OCI-LY1 (cell line): ENCODE results near the gene SLC12A3.

ENCODE experiments used
- H2AFZ ChIP-seq: fragments of 200-600 bp; sonication (generic), shearing (Covaris generic); 2 replicates; pipeline ENCODE4 v1.6.0; 2014; ENCODE audit warnings: antibody characterized with exemption, mild to moderate bottlenecking, low read length
- H3F3A ChIP-seq: fragments of 200-600 bp; sonication (generic), shearing (Covaris generic); 2 replicates; pipeline ENCODE4 v1.6.0; 2014; ENCODE audit warnings: mild to moderate bottlenecking, antibody characterized with exemption, low read length, moderate library complexity; ENCODE audit not compliant: insufficient read depth
- H3K27ac ChIP-seq: fragments of 200-600 bp; sonication (generic); 2 replicates; pipeline ENCODE4 v1.5.1; 2014; ENCODE audit warnings: low read length, mixed run types, mild to moderate bottlenecking, low read depth; ENCODE audit not compliant: poor library complexity, severe bottlenecking
- H3K27me3 ChIP-seq: fragments of 200-600 bp; sonication (generic); 2 replicates; pipeline ENCODE4 v1.6.0; 2014; ENCODE audit warnings: antibody characterized with exemption, mild to moderate bottlenecking, low read length, moderate library complexity; ENCODE audit not compliant: insufficient read depth
- H3K36me3 ChIP-seq: fragments of 200-600 bp; sonication (generic); 2 replicates; pipeline ENCODE4 v1.6.1; 2014; ENCODE audit warnings: mild to moderate bottlenecking, antibody characterized with exemption, low read length, moderate library complexity, mixed read lengths; ENCODE audit not compliant: insufficient read depth
- H3K4me1 ChIP-seq: fragments of 200-600 bp; sonication (generic); 2 replicates; pipeline ENCODE4 v1.5.1; 2014; ENCODE audit warnings: mild to moderate bottlenecking, low read length, moderate library complexity; ENCODE audit not compliant: insufficient read depth, severe bottlenecking
- H3K4me2 ChIP-seq: fragments of 200-600 bp; sonication (generic), shearing (Covaris generic); 2 replicates; pipeline ENCODE4 v1.6.1; 2014; ENCODE audit warnings: low read length
- H3K4me3 ChIP-seq: fragments of 200-600 bp; sonication (generic); 2 replicates; pipeline ENCODE4 v1.5.1; 2014; ENCODE audit warnings: low read length, low read depth, mild to moderate bottlenecking, mixed read lengths; ENCODE audit not compliant: poor library complexity, severe bottlenecking
- H3K79me2 ChIP-seq: fragments of 200-600 bp; shearing (Covaris generic); 2 replicates; pipeline ENCODE4 v1.6.1; 2016; ENCODE audit warnings: mixed run types, low read length, mixed read lengths; ENCODE audit not compliant: insufficient read depth
- H3K9ac ChIP-seq: fragments of 200-600 bp; sonication (generic), shearing (Covaris generic); 2 replicates; pipeline ENCODE4 v1.6.1; 2014; ENCODE audit warnings: mild to moderate bottlenecking, low read length, mixed read lengths
- H3K9me2 ChIP-seq: fragments of 200-600 bp; sonication (generic), shearing (Covaris generic); 2 replicates; pipeline ENCODE4 v1.6.1; 2014; ENCODE audit warnings: low read depth, mild to moderate bottlenecking, low read length, mixed read lengths
- H3K9me3 ChIP-seq: fragments of 200-600 bp; shearing (Covaris generic); 2 replicates; pipeline ENCODE4 v1.6.1; 2014; ENCODE audit warnings: low read length, mixed read lengths
- H4K20me1 ChIP-seq: fragments of 200-600 bp; sonication (generic), shearing (Covaris generic); 2 replicates; pipeline ENCODE4 v1.6.0; 2016; ENCODE audit warnings: mild to moderate bottlenecking, low read length; ENCODE audit not compliant: insufficient read depth
- CTCF ChIP-seq: fragments of 200-600 bp; sonication (generic), shearing (Covaris generic); IDR thresholded peaks from 2 replicates; pipeline ENCODE4 v1.5.1; 2017; ENCODE audit warnings: mild to moderate bottlenecking, antibody characterized with exemption, low read length, moderate library complexity, mixed read lengths
- EZH2 ChIP-seq: fragments of 200-600 bp; sonication (generic), shearing (Covaris generic); IDR thresholded peaks from 2 replicates; pipeline ENCODE4 v1.8.0; 2017; ENCODE audit warnings: borderline replicate concordance, mixed run types, mild to moderate bottlenecking, antibody characterized with exemption, low read length, moderate library complexity, mixed read lengths

Gene SLC12A3

GRCh38 chr16:56824804-56825203 is 40.2 kb upstream of the SLC12A3 start:
- Histone ChIP-seq H3K27me3 (no peaks in the 10 kb centered on the region), H3K4me1 (no peaks in the 10 kb centered on the region), H3K9ac (no peak overlapping the region)

GRCh38 chr16:56825826-56826225 is 39.2 kb upstream of the SLC12A3 start:
- Histone ChIP-seq H3K4me1 (no peaks in the 10 kb centered on the region), H3K36me3 (peaks cover 84% of the 10 kb centered on the region)
- no peak for TF ChIP-seq CTCF
- no peak for TF ChIP-seq EZH2

More at GRCh38 chr16:56824804-56825203, 40.2 kb upstream of the SLC12A3 start:
- TF ChIP-seq CTCF (no peak), EZH2 (no peak)
- Histone ChIP-seq H3K27ac (no peak overlapping the region), H3K79me2 (no peaks in the 10 kb centered on the region), H3K36me3 (peaks cover 84% of the 10 kb centered on the region), H4K20me1 (no peaks in the 10 kb centered on the region), H2AFZ (no peak overlapping the region), H3F3A (no peaks in the 10 kb centered on the region), H3K4me2 (no peak overlapping the region), H3K9me2 (no peaks in the 10 kb centered on the region), H3K4me3 (no peak overlapping the region), H3K9me3 (no peaks in the 10 kb centered on the region)

GRCh38 chr16:56828647-56829046 is 36.4 kb upstream of the SLC12A3 start:
- no peaks in the 10 kb centered on the region for H3K4me1 ChIP-seq
- H3K27me3 ChIP-seq, result no peaks in the 10 kb centered on the region
- H3K27ac ChIP-seq, result no peak overlapping the region
- H3K79me2 ChIP-seq, result no peaks in the 10 kb centered on the region
- H3K36me3 ChIP-seq, result peaks cover 86% of the 10 kb centered on the region
- no peaks in the 10 kb centered on the region for H4K20me1 ChIP-seq
- no peak overlapping the region for H3K4me2 ChIP-seq
- H3K9ac ChIP-seq, result no peak overlapping the region
- TF ChIP-seq EZH2, result no peak
- no peak for TF ChIP-seq CTCF
- H3K9me2 ChIP-seq, result no peaks in the 10 kb centered on the region
- H2AFZ ChIP-seq, result no peak overlapping the region
- H3K9me3 ChIP-seq, result no peaks in the 10 kb centered on the region
- no peak overlapping the region for H3K4me3 ChIP-seq
- H3F3A ChIP-seq, result no peaks in the 10 kb centered on the region

More at GRCh38 chr16:56825826-56826225, 39.2 kb upstream of the SLC12A3 start:
- Histone ChIP-seq H2AFZ (no peak overlapping the region), H3K4me2 (no peak overlapping the region), H3K4me3 (no peak overlapping the region), H3K9ac (no peak overlapping the region), H3K27me3 (no peaks in the 10 kb centered on the region), H3K27ac (no peak overlapping the region), H3K9me2 (no peaks in the 10 kb centered on the region), H3K9me3 (no peaks in the 10 kb centered on the region), H4K20me1 (no peaks in the 10 kb centered on the region), H3K79me2 (no peaks in the 10 kb centered on the region), H3F3A (no peaks in the 10 kb centered on the region)
